ENCODE measurements around the gene CAPZB.

DNA sequence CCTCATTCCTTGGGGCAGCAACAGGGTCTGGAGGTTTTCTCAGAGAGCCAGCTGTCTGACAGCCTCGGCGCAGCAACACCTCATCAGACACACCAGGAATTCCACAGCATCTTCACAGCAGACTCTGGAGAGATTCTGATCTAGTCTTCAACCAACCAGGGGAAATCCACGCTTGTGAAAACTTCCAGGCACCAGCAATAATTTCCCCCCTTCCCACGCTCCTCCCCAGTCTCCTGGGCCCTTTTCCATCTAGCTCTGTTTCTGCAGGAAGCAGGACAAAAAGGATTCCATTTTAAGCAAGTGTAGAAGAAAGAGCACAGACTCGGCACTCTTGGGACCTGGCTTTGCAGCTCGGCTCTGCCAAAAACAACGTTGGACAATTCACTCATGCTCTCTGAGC is 44.3 kb upstream of the CAPZB start:
- TF ChIP-seq CTCF (conservative IDR thresholded peaks at IDR 0.05; ENCODE audit: low read length) (no peak), EZH2phosphoT487 (IDR thresholded peaks at IDR 0.05; ENCODE audit: borderline replicate concordance) (no peak)

Data from Loucy (cell line).